SIG-M5 treated with dmso at 0.1 percent for 504 hours (cell line): ENCODE results near the gene PKNOX1.
"Not testable (repeated sequence)": the region's sequence is repeated elsewhere in the genome, so short reads cannot be mapped to it uniquely, and the experiment has no call there.

ENCODE experiments used
- DNase-seq: peaks from one replicate; lab custom pipeline; 2025; ENCODE audit not compliant: unreplicated experiment; lab: John Stamatoyannopoulos, UW

The PKNOX1 gene

GRCh38 chr21:43045165-43045875, 71.0 kb downstream of the PKNOX1 start:
- DNase-seq = not testable (repeated sequence)

DNA sequence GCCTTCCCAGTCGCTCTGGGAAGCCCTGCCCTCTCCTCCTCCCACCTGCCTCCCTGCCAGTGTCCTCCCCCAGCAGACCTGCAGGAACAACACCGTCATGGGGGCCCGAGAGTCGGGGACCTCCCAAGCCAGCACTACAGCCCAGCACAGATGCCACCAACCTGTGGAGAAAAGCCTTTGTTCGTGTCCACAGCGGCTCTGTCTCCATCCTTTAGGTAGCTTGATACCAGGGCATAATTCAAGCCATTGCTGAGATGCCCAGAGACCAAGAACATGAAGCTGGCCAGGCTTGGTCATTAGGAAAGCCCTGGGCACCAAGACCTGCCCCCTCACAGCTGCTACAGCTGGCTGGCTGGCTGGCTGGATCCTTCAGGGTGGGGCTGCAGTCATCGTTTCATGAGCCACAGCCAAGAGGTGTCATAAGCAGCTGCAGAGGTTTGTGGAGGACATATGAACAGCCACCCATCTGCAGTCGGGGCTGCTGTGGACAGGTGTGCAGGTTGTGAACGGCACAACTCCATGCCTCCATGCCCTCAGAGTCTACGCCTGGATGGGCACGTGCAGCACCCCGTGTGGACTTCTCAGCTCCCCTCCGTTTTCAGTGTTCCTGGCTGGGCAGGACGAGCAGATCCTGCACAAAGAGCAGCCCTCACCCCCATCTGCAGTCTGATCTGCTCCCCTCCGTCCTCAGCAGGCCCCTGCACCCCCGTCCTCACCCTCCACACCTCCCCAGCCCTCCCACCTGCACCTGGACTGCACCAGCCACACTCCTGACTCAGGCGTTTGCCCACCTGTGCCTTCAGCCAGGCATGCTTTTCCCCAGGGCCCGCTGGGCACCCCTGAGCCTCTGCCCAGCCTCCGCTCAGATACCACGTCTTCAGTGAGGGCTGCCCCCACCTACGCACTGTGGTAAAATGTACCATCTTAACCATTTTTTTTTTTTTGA, 71.8 kb downstream of the PKNOX1 start:
- not testable (repeated sequence) for DNase-seq

- not testable (repeated sequence) for DNase-seq
These were observed 78.8 kb downstream of the PKNOX1 start for GRCh38 chr21:43053112-43053511.

GRCh38 chr21:43062955-43063664, 88.7 kb downstream of the PKNOX1 start:
- not testable (repeated sequence) for DNase-seq

GRCh38 chr21:43064265-43064917, 90.0 kb downstream of the PKNOX1 start:
- not testable (repeated sequence) for DNase-seq

GRCh38 chr21:43065991-43066390, 91.6 kb downstream of the PKNOX1 start:
- not testable (repeated sequence) for DNase-seq

DNA sequence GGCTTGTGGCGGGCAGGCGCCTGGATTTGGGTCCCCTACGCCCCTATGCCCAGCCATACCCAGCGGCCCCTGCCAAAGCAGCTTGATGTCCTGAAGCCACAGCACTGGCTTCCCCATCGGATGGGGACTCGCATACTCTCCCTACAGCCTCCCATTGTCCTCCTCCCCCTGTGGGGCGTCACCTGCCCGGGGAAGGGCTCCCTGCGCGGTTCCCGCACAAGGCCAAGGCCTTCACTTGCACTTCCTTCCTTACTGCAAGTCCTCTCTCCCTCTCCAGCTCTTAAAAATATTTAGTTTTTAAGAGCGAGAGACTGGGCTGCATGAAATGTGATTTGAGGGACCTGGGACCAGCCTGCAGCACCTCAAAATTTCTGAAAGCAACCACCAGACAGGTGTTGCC, 92.3 kb downstream of the PKNOX1 start:
- DNase-seq = not testable (repeated sequence)

DNA sequence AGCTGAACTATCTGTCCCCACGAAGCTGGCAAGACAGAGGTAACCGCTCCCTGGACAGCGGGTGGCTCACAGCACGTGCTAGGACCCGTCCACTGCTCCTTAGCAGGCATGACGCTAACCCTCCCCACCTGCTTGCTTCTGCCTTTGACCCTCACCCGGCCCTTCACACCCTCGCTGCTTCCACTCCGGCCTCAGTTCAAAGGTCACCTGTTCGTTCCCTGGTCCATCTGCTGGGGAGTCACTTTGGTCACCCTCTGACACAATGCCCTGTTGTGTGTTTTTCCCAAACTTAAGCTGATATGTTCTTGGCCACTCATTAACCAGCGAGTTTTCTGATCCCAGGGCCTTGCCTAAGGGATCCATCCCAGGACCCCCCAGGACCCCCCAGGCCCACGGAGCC, 93.7 kb downstream of the PKNOX1 start:
- not testable (repeated sequence) for DNase-seq

- not testable (repeated sequence) for DNase-seq
These were observed 95.3 kb downstream of the PKNOX1 start for GRCh38 chr21:43069682-43070081.

GRCh38 chr21:43072742-43073141, 98.4 kb downstream of the PKNOX1 start:
- DNase-seq = not testable (repeated sequence)

- DNase-seq = not testable (repeated sequence)
These were observed 100.2 kb downstream of the PKNOX1 start for GRCh38 chr21:43074401-43075169.

DNA sequence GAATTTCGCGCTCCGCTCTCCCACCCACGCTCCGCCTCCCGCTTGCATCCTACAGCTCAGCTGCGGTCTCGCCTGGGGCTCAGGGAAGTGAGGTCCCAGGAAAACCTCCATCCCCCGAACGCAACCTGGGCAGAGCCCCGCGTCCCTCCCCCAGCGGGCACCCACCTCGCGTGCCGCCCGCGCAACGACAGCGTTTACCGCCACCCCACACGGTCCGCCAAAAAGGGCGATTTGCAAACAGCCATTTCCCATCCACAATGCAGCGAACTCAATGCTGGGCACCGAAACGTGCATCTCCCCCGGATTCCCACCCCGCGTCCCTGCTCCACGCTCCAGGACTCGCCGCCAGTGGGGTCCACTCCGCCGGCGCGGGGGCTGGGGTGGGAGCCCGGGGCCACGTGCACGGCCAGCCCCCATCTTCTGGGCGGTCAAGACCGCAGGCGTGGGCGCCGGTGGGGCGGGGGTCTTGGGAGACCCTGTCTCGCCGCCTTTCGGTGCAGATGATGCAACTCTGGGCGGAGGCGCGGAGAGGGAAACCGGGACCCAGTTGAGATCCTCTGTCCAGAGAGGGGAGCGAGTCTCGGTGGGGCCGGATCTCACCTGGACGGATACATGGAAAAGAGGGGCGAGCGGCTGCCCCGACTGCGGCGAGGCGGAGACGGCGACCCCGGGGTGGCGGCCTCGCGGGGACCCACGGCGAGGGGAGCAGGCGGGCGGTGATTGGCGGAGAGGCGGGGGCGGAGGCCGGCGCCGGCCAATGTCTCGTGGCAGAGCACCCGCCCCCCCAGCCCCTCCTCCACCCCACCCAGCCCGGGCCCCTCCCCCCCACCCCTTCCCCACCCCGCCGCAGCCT, 101.0 kb downstream of the PKNOX1 start, which contains the start of gene CBS:
CBS (minus strand) TSS at position 666 of the 853 bp plus-strand sequence. CDS start 3,642 bp downstream, outside the sequence.
- DNase-seq = not testable (repeated sequence)

DNA sequence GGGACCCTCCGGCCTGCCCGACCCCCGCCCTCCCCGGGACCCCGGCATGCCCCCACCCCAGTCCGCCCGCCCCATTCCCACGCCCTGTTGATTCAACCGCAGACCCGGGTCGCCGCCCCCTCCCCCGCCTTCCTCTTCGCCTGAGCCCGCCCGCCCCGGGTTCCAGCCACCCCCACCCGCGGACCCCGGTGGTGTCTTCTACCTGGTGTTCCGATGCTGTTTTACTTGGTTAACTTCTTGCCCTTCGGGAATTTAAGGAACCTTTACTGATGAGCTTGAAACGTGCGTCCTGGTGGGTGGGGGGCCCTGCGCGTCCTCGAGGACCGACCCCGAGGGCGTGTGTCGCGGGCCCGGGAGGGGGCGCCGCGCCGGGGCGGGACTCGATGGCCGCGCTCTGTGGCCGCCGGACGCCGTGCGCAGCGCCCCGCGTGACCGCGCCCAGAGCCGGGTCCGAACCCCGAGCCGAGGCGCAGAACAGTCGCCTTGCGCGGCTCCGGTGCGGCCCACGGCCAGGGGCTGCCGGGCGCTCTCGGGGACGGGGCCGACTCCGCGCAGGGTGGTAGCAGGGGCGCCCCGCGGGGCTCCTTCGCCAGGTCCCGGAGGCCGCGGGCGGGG, 101.8 kb downstream of the PKNOX1 start:
- not testable (repeated sequence) for DNase-seq

DNA sequence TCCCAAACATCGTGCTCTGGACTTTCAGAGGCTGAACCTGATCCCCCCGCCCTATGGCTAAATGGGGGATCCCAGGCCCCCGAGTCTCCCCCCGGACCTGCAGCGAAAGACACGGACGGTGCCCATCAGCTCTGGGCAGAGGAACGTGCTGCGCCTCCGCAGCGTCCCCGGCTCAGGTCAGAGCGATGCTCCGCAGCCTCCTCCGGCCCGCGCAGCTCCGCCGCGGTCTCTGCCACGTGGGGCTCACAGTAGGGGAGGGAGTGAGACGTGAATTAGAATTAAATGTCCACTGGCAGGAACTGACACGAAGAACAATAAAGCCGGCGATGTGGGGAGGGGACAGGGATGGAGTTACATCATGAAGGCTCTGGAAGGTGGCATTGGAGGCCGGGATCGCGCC, 102.3 kb downstream of the PKNOX1 start:
- not testable (repeated sequence) for DNase-seq

- not testable (repeated sequence) for DNase-seq
These were observed 108.4 kb downstream of the PKNOX1 start for GRCh38 chr21:43082587-43083300.
